Amniotic stem cell (primary cell): Measurements from ENCODE around the gene CFAP97D1.
"Not testable (repeated sequence)": the region's sequence is repeated elsewhere in the genome, so short reads cannot be mapped to it uniquely, and the experiment has no call there.

Source experiments
- DNase-seq: peaks from one replicate; lab custom pipeline; 2025; lab: John Stamatoyannopoulos, UW

CFAP97D1 gene

GRCh38 chr17:43798024-43798423 lies 17.8 kb downstream of the CFAP97D1 start:
- DNase-seq: not testable (repeated sequence)

GRCh38 chr17:43799047-43799446 lies 18.8 kb downstream of the CFAP97D1 start:
- DNase-seq: no peak

- DNase-seq: no peak
These were observed 20.5 kb downstream of the CFAP97D1 start for GRCh38 chr17:43800736-43801135.

- no peak for DNase-seq
These were observed 21.6 kb downstream of the CFAP97D1 start for GRCh38 chr17:43801844-43802243.

GRCh38 chr17:43803758-43804157 lies 23.5 kb downstream of the CFAP97D1 start:
- DNase-seq: no peak

- DNase-seq: no peak
These were observed 24.9 kb downstream of the CFAP97D1 start for GRCh38 chr17:43805117-43805516.

GRCh38 chr17:43808076-43808475 lies 27.8 kb downstream of the CFAP97D1 start:
- no peak for DNase-seq

GRCh38 chr17:43809121-43809520 lies 28.9 kb downstream of the CFAP97D1 start:
- no peak for DNase-seq

GRCh38 chr17:43810226-43810715 lies 30.0 kb downstream of the CFAP97D1 start:
- DNase-seq: no peak

GRCh38 chr17:43810823-43811222 lies 30.6 kb downstream of the CFAP97D1 start:
- no peak for DNase-seq

- no peak for DNase-seq
These were observed 32.4 kb downstream of the CFAP97D1 start for GRCh38 chr17:43812396-43813265.

- DNase-seq: no peak
These were observed 33.2 kb downstream of the CFAP97D1 start for GRCh38 chr17:43813386-43813785.

GRCh38 chr17:43814026-43814425 lies 33.8 kb downstream of the CFAP97D1 start:
- no peak for DNase-seq

GRCh38 chr17:43814714-43815113 lies 34.5 kb downstream of the CFAP97D1 start:
- DNase-seq: peak; percentile 26

- DNase-seq: no peak
These were observed 36.4 kb downstream of the CFAP97D1 start for GRCh38 chr17:43816336-43817320.

GRCh38 chr17:43817826-43818225 lies 37.6 kb downstream of the CFAP97D1 start:
- DNase-seq: no peak

GRCh38 chr17:43818966-43819365 lies 38.7 kb downstream of the CFAP97D1 start:
- no peak for DNase-seq

GRCh38 chr17:43820759-43821158 lies 40.5 kb downstream of the CFAP97D1 start:
- no peak for DNase-seq

- DNase-seq: no peak
These were observed 42.4 kb downstream of the CFAP97D1 start for GRCh38 chr17:43822570-43823190.

GRCh38 chr17:43823350-43824084 lies 43.3 kb downstream of the CFAP97D1 start:
- no peak for DNase-seq

GRCh38 chr17:43825567-43825966 lies 45.3 kb downstream of the CFAP97D1 start:
- DNase-seq: no peak
